HCT116 (cell line): ENCODE results near the gene HOXD9. TPM values are rescaled to one million over a fixed set of nuclear protein-coding genes. Genes with fewer than 3 reads are reported as not detected.

Source experiments
- ATAC-seq: fragments of 200-7000 bp; cut with Tn5 transposase; 2 replicates; pipeline ENCODE4 v1.9.1; 2020; ENCODE audit warnings: mild to moderate bottlenecking, moderate library complexity
- BruUV-seq: library from RNA; stranded (reverse); fragments of 400-500 nt; replicated peaks from 2 replicates; lab custom pipeline; 2021; lab: Mats Ljungman, UMichigan
- CTCF ChIA-PET: fragments of 300-600 bp; sonication (Branson Sonifier 250); formaldehyde crosslinking; loops from one replicate; lab custom pipeline; 2021; ENCODE audit warnings: antibody characterized with exemption; lab: Charles Lee
- POLR2A ChIA-PET: fragments of 300-600, 350-600 bp; sonication (Branson Sonifier 250); formaldehyde crosslinking; loops from one replicate; lab custom pipeline; 2021; ENCODE audit warnings: antibody characterized with exemption; lab: Charles Lee
- RAD21 ChIA-PET, 2 experiments: fragments of 300-600 bp; sonication (Branson Sonifier 250); formaldehyde crosslinking; loops; one replicate each; lab custom pipeline; 2023; ENCODE audit warnings: low total read pairs in 2 of 2; ENCODE audit not compliant: uncharacterized antibody in 2 of 2, unreplicated experiment in 2 of 2, low non-redundant PET in 1 of 2; lab: Charles Lee
- DNase-seq: peaks from one replicate; pipeline ENCODE4 v3.0.0-alpha.2; 2010; ENCODE audit warnings: low read depth, low spot score
- H2AFZ ChIP-seq: fragments of 200-600 bp; shearing (Covaris generic), sonication (generic); 2 replicates; pipeline ENCODE4 v1.6.1; 2017; ENCODE audit warnings: low read depth, mixed run types, mixed read lengths, antibody characterized with exemption, low read length; ENCODE audit not compliant: poor library complexity, severe bottlenecking
- H3K27ac ChIP-seq: 2 replicates; pipeline ENCODE4 v1.5.1; 2012; ENCODE audit warnings: low read depth, low read length
- H3K27me3 ChIP-seq: fragments of 200-600 bp; sonication (generic); 2 replicates; pipeline ENCODE4 v1.6.1; 2016; ENCODE audit warnings: mixed run types, low read length, mixed read lengths; ENCODE audit not compliant: insufficient read depth
- H3K36me3 ChIP-seq, 2 experiments: fragments of 200-500 bp in 1 of 2; fragments of 200-600 bp in 1 of 2; sonication (Bioruptor generic) in 1 of 2; sonication (generic) in 1 of 2; 2 replicates each; pipeline versions ENCODE4 v1.5.1 to v1.6.1; 2014 to 2016; ENCODE audit warnings: low read length in 2 of 2, inconsistent platforms in 1 of 2, mixed read lengths in 1 of 2, mixed run types in 1 of 2; ENCODE audit not compliant: insufficient read depth in 2 of 2, control insufficient read depth in 1 of 2
- H3K4me1 ChIP-seq, 2 experiments: fragments of 200-600 bp in 1 of 2; sonication (generic) in 1 of 2; 2 replicates each; pipeline versions ENCODE4 v1.5.1 to v1.6.1; 2012 to 2017; ENCODE audit warnings: low read length in 2 of 2, inconsistent platforms in 1 of 2, mild to moderate bottlenecking in 1 of 2, mixed read lengths in 1 of 2, mixed run types in 1 of 2, moderate library complexity in 1 of 2; ENCODE audit not compliant: insufficient read depth in 2 of 2, control insufficient read depth in 1 of 2
- H3K4me2 ChIP-seq: fragments of 200-600 bp; sonication (generic); 2 replicates; pipeline ENCODE4 v1.6.1; 2017; ENCODE audit warnings: mixed run types, low read length, mixed read lengths
- H3K4me3 ChIP-seq, 2 experiments: fragments of 200-600 bp in 1 of 2; sonication (generic) in 1 of 2; replicated peaks in 1 of 2; 2 replicates each; pipeline ENCODE4 v1.5.1; 2011 to 2016; ENCODE audit warnings: low read length in 2 of 2, control low read depth in 1 of 2, low read depth in 1 of 2, mild to moderate bottlenecking in 1 of 2, mixed read lengths in 1 of 2, mixed run types in 1 of 2
- H3K79me2 ChIP-seq: fragments of 200-600 bp; sonication (generic); 2 replicates; pipeline ENCODE4 v1.6.1; 2017; ENCODE audit warnings: mild to moderate bottlenecking, mixed run types, low read length, moderate library complexity, mixed read lengths; ENCODE audit not compliant: insufficient read depth
- H3K9ac ChIP-seq: fragments of 200-600 bp; sonication (generic); 2 replicates; pipeline ENCODE4 v1.6.1; 2016; ENCODE audit warnings: low read length, mixed read lengths
- H3K9me2 ChIP-seq: fragments of 200-600 bp; sonication (generic), shearing (Covaris generic); 2 replicates; pipeline ENCODE4 v1.6.1; 2017; ENCODE audit warnings: mixed run types, mild to moderate bottlenecking, moderate library complexity; ENCODE audit not compliant: insufficient read depth
- H3K9me3 ChIP-seq, 2 experiments: fragments of 200-500 bp in 1 of 2; fragments of 200-600 bp in 1 of 2; sonication (Bioruptor generic) in 1 of 2; sonication (generic) in 1 of 2; 2 replicates each; pipeline ENCODE4 v1.6.1; 2014 to 2017; ENCODE audit warnings: low read length in 2 of 2, mixed read lengths in 2 of 2, inconsistent platforms in 1 of 2, low read depth in 1 of 2, mild to moderate bottlenecking in 1 of 2, mixed run types in 1 of 2, moderate library complexity in 1 of 2; ENCODE audit not compliant: control insufficient read depth in 1 of 2, insufficient read depth in 1 of 2
- H4K20me1 ChIP-seq: fragments of 200-600 bp; sonication (generic), shearing (Covaris generic); 2 replicates; pipeline ENCODE4 v1.6.1; 2017; ENCODE audit warnings: mixed run types, mild to moderate bottlenecking, moderate library complexity; ENCODE audit not compliant: insufficient read depth
- CBX3 ChIP-seq: IDR thresholded peaks from 2 replicates; pipeline ENCODE4 v1.6.1; 2012; ENCODE audit warnings: low read depth
- EGR1 ChIP-seq: IDR thresholded peaks from 2 replicates; pipeline ENCODE4 v1.6.1; 2012; ENCODE audit warnings: low read depth
- ELF1 ChIP-seq: IDR thresholded peaks from 2 replicates; pipeline ENCODE4 v1.6.1; 2012; ENCODE audit warnings: low read depth, borderline replicate concordance
- EZH2 ChIP-seq: fragments of 200-600 bp; sonication (generic); IDR thresholded peaks from 2 replicates; pipeline ENCODE4 v1.6.1; 2017; ENCODE audit warnings: antibody characterized with exemption, mixed run types
- EZH2phosphoT487 ChIP-seq: fragments of 200-600 bp; IDR thresholded peaks from 2 replicates; pipeline ENCODE4 v1.6.1; 2018; ENCODE audit warnings: antibody characterized with exemption, borderline replicate concordance
- FOSL1 ChIP-seq: IDR thresholded peaks from 2 replicates; pipeline ENCODE4 v1.6.1; 2012; ENCODE audit warnings: low read depth
- RAD21 ChIP-seq: IDR thresholded peaks from 2 replicates; pipeline ENCODE4 v1.6.1; 2012; ENCODE audit warnings: low read depth, mild to moderate bottlenecking
- SRF ChIP-seq: IDR thresholded peaks from 2 replicates; pipeline ENCODE4 v1.6.1; 2012; ENCODE audit warnings: low read depth
- YY1 ChIP-seq: IDR thresholded peaks from 2 replicates; pipeline ENCODE4 v1.6.1; 2011; ENCODE audit warnings: low read length, low read depth, moderate library complexity, mild to moderate bottlenecking; ENCODE audit not compliant: insufficient replicate concordance; ENCODE audit errors: extremely low read depth
- ZBTB33 ChIP-seq: IDR thresholded peaks from 2 replicates; pipeline ENCODE4 v1.6.1; 2011; ENCODE audit warnings: mild to moderate bottlenecking, low read length, moderate library complexity; ENCODE audit not compliant: insufficient replicate concordance; ENCODE audit errors: extremely low read depth
- intact Hi-C: fragments of 100-400 bp; cut with micrococcal nuclease; formaldehyde crosslinking; loops from 2 replicates; pipeline ENCODE4 v1.10.0; 2022
- total RNA-seq: library from RNA; stranded (reverse); gene quantifications from one replicate; pipeline ENCODE4 v1.2.1, GENCODE V29; 2021; ENCODE audit not compliant: unreplicated experiment

Gene HOXD9
- total RNA-seq, 1 experiment from 2014 or later, result not detected

- ATAC-seq (no peak), DNase-seq (no peak)
- no peaks in the 10 kb centered on the region for H3K27me3 ChIP-seq
- ChIA-PET RAD21 (no interaction called here), CTCF (no interaction called here), POLR2A (interaction anchor here (1.0 kb wide), 1 partner anchor 10 kb away, joined by 3 read pairs; no protein-coding TSS in a partner anchor)
- no peaks in the 10 kb centered on the region for H3K79me2 ChIP-seq
- H3K4me3 ChIP-seq, result no peak overlapping the region
- no TSS peak for BruUV-seq
- H3K9me3 ChIP-seq, result no peaks in the 10 kb centered on the region
- no peaks in the 10 kb centered on the region for H3K36me3 ChIP-seq
- no peak overlapping the region for H2AFZ ChIP-seq
- H3K9me2 ChIP-seq, result no peaks in the 10 kb centered on the region
- H4K20me1 ChIP-seq, result no peaks in the 10 kb centered on the region
- H3K9ac ChIP-seq, result no peak overlapping the region
- no peak overlapping the region for H3K4me2 ChIP-seq
- intact Hi-C loops, result no loop called here
- H3K27ac ChIP-seq, result no peak overlapping the region
- H3K4me1 ChIP-seq, result no peaks in the 10 kb centered on the region
- TF ChIP-seq FOSL1 (no peak), YY1 (no peak), RAD21 (no peak), EZH2 (no peak), SRF (no peak)
These were observed 40.6 kb downstream of the HOXD9 start for GRCh38 chr2:176162911-176163671.

DNA sequence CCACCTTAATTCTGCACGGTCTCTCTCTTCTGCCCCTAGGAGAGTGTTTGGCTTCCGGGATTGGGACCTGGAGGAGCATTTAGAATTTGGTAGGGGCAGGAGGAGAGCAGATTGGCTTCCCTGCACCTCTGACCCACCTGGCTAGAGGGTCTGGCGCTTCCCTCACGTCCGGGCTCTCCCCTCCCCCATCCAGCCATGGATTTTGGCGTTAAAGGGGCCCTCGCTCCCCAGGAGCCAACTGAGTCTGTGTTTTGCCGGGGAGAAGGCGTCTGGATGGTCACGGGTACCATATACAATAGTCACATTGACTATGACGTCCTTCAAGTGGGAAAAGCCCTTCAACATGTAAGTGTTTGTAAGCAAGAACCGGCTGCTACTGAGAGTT lies 41.1 kb downstream of the HOXD9 start:
- no peak for DNase-seq
- CTCF ChIA-PET, result no interaction called here
- H3K4me1 ChIP-seq, result no peaks in the 10 kb centered on the region
- H3K27me3 ChIP-seq, result no peaks in the 10 kb centered on the region
- TF ChIP-seq RAD21, result no peak
- no peak for TF ChIP-seq EZH2phosphoT487
- TF ChIP-seq ZBTB33, result no peak
- TF ChIP-seq CBX3, result no peak
- no peak for TF ChIP-seq EGR1
- no peak for TF ChIP-seq ELF1
- TF ChIP-seq, all 23 proteins: peak for 0
- H3K4me3 ChIP-seq, result no peak overlapping the region
- H4K20me1 ChIP-seq, result no peaks in the 10 kb centered on the region
- BruUV-seq, result no TSS peak
- RAD21 ChIA-PET, result no interaction called here
- no peaks in the 10 kb centered on the region for H3K79me2 ChIP-seq
- H2AFZ ChIP-seq, result no peak overlapping the region
- no peak overlapping the region for H3K9ac ChIP-seq
- no peak overlapping the region for H3K4me2 ChIP-seq
- no peaks in the 10 kb centered on the region for H3K36me3 ChIP-seq
- intact Hi-C loops, result no loop called here
- H3K9me2 ChIP-seq, result no peaks in the 10 kb centered on the region
- POLR2A ChIA-PET, result no interaction called here
- no peak overlapping the region for H3K27ac ChIP-seq
- H3K9me3 ChIP-seq, result no peaks in the 10 kb centered on the region
- no peak for ATAC-seq
